Embryonic facial prominence (tissue), 1 donor: ENCODE measurements around the gene OLR1.
"Not testable (repeated sequence)": the region's sequence is repeated elsewhere in the genome, so short reads cannot be mapped to it uniquely, and the experiment has no call there.

ENCODE experiments used
- DNase-seq: peaks from one replicate; pipeline ENCODE4 v3.0.0-alpha.2; 2016; ENCODE audit errors: extremely low spot score

The OLR1 gene

DNA sequence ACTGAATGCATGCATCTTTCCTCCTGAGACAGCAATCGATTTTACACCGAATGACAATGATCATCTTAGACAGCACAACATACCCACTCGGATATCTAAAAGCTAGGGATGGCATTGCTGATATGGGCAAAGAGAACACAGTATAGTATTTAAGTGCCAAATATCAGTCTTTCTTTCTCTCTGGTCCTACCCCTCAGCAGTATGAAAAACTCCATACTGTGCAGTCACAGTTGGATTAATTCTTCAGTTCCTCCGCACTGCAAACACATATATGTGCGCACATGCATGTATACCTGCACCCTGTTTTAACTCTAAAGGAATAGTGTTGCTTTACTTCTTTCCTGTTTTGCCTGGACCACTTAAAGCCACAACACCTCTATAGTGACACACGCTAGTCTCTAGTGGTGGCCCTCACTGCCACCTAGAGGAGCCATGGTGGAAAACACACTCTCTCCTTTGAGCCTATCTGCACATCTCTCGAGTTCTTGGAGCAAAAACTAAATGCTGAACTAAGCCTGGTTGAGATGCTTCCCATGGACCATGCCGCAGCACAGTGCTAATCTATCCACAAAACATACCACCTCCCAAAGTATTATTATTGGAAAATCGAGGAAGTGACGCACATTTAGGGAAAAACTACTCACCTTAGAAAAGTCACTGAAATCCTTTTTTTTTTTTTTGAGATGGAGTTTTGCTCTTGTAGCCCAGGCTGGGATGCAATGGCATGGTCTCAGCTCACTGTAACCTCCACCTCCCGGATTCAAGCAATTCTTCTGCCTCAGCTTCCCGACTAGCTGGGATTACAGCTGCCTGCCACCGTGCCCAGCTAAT, 18.8 kb upstream of the OLR1 start:
- DNase-seq, result no peak

DNA sequence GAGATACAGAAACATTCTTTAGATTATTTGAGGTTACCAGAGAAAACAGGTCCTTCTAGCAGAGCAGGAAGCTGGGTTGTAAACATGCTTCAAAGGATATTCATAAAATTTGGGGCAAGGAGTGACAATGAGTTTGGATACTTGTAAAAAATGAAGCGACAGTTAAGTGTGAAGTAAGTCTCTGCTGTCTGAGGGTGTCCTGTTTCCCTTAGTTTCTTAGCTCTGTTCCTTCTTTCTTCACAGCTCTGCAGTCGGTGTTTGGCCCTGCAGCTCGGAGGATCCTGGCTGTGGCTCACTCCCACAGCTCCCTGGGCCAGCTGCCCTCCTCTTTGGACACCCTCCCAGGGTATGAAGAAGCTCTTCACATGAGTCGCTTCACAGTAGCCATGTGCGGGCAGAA, 17.7 kb upstream of the OLR1 start:
- no peak for DNase-seq

DNA sequence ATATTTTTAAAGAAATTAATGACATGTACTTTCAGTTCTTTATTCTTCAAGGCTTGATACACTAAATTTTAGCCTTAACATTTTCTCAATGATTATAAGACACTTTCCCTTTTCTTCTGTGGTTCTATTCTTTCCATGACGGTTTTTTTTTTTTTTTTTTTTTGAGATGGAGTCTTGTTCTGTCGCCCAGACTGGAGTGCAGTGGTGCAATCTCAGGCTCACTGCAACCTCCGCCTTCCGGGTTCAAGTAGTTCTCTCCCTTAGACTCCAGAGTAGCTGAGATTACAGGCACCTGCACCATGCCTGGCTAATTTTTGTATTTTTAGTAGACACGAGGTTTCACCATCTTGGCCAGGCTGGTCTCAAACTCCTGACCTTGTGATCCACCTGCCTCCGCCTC, 15.0 kb upstream of the OLR1 start:
- not testable (repeated sequence) for DNase-seq

DNA sequence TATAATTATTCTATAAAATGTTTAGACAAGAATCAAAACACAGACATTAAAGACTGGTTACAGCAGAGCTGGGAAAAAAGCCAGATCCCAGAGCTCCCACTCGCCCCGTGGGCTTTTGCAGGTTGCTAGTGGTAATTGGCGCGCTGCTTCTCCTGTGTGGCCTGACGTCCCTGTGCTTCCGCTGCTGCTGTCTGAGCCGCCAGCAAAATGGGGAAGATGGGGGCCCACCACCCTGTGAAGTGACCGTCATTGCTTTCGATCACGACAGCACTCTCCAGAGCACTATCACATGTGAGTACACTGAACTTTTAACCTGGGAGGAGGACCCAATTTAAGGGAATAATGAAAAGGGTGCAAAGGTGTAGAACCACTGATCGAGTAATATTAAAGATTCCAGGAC, 14.4 kb upstream of the OLR1 start:
- DNase-seq, result no peak

DNA sequence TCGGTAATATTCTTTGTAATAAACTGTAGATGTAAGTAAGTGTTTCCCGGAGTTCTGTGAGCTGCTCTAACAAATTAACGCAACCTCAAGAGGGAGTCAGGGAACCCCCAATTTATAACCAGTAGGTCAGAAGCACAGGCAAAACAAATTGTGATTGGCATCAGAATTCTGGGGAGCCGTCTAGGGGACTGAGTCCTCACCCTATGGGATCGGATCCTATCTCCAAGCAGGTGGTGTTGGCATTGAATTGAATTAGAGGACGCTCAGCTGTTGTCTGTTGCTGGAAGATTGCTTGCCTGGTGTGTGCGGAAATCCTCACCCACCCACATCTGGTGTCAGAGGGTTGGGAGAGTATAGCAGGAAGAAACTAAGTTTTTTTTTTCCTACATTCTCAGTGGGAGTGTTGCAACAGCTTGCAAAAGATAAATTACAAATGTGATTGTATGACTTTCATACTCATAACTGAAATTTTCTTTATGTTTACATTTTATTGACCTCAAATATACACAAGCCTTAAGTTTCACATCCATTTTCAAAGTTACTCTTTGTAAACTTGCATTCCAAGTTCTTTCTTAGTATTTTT, 12.4 kb upstream of the OLR1 start:
- DNase-seq, result no peak

DNA sequence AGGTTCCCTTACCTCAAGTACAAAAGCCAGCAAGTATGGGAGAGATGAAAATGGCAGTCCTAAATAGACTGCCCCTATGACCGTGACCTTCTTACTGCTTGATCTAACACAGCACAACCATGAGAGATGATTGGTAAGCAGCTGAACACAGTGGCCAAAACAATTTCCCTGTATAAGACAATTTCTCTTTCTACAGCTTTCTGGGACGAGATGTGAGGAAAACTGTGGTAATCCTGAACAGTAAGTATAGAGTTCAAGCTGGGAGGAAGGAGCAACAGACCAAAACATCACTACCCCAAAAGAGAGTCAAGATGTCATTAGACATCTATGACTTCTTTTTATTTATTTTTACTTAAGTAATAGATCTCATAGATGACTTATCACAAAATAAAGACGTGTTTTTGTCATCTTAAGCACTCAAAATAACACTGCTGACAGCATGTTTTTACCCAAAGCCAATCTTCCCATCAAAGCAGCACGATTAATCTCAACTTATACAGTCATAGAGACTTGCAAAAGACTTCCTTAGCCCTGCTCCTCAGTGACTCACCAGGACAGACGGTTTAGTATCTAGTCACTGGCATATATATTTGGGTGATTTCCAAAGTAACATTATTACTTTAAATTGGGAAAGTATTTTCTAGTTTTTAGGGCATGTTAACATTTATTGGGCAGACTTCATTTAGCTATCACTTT, 10.6 kb upstream of the OLR1 start:
- DNase-seq, result no peak

DNA sequence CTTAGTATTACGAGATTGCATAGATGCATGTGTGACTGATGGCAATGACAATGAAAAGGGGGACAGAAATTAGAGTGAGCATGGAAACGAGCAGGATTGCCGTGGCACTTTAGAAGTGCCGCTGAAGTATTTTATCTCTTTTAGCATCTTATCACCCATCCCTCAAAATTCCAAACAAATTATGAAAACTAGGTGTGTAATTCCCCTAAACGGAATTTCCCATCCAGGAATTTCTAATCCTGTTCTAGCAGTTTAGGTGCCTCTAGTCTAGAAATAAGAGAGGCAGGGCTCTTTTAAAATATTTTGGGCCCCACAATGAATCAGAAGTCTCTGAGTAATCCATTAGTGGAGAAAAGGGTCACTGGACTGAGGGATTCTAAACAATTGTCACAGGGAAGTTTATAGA, 7.8 kb upstream of the OLR1 start:
- DNase-seq, result no peak

DNA sequence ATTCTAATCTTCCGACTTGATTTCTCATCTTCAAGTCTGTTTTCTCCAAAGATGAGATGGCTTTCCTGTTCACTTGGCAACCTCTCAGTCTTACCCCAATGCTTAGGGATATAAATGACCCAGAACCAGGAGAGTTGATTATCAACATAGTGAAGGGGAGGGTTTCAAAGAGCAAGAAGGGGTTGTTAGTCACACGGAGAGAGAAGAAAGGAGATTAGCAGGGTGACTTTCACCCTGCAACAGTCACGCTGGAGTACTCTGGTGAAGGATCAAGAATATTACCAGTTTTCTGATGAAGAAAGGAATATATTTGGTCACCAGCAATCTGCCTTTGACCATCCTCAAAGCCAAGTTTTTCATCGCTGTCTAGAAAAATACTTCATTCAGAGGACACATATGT, 6.9 kb upstream of the OLR1 start, which contains the start of gene TMEM52B:
TMEM52B (plus strand) TSS at position 212 of the 400 bp plus-strand sequence. CDS start 543 bp downstream, outside the sequence.
- DNase-seq, result no peak

DNA sequence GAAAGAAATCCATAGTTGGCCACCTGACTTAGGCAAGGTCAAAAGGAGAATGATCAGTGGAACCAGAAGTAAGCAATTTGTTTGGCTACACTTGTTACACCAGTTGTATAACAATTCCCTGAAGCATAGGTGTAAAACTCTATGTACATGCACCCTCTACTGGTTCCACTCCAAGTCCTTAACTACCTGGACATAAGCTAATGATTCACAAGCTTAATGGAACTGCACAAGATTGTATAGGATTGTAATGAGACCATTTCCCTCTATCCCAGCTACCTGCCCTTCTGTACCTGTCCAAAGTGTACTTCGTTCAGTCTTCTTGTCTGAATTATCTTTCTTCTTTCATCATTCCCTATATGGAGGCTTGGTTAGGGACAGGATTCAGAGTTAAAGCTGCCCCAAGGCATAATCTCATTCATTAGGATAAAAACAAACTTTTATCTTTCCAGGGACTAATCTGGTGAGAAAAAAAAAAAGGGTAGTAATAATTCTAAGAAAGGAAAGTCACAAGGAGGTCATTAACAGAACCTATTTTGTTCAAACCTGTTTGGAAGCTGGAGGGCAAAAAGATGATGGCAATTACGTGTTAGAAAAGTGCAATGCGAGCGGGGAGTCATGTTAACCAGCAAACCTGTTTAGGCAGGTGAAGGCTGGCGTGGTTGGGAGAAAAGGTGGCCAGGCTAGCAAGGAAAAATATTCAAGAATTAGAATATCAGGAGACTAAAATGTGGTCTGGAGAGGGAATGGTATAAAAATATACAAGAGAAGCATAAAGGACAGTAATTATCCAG, 4.1 kb upstream of the OLR1 start:
- DNase-seq, result no peak

DNA sequence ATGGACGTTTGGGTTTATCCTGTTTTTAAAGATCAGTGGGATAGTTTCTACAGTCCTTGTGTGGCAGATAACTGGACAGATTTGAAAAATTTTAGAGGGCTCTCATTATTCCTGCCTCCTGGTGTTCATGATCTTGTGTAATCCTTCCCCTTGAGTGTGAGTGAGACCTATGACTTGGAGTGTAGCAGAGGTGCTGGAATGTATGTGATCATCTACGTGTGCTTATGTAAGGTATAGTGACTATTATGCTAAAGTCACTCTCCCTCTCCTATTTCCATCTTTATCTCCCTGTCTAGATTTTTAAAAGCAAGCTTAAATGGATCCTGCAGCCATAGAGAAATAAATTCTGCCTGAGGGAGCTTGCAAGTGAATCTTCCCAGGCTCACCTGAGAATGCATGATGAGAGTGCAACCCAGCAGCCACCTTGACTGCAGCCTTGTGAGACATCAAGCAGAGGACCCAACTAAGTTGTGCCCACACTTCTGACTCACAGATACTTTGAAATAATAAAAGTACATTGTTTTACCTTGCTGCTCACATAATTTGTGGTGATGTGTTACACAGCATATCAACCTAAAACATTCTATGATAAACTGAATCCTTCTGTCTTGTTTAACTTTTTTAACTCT, 3.2 kb upstream of the OLR1 start:
- no peak for DNase-seq

DNA sequence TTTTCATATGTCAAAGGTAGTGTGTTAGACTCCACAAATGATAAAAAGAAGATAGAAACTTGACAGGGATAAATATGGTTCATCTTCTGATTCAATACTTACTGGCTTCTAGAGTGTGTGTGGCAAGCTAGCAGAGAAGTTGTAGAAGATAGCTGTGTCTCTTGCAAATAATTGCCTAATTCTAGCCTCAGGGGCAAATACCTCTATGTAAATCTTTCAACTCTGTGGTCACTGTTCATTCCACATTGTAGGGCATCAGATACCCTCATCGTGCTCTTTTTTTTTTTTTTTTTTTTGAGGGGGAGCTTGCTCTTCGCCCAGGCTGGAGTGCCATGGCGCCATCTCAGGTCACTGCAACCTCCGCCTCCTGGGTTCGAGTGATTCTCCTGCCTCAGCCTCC, 1.7 kb downstream of the OLR1 start:
- no peak for DNase-seq

DNA sequence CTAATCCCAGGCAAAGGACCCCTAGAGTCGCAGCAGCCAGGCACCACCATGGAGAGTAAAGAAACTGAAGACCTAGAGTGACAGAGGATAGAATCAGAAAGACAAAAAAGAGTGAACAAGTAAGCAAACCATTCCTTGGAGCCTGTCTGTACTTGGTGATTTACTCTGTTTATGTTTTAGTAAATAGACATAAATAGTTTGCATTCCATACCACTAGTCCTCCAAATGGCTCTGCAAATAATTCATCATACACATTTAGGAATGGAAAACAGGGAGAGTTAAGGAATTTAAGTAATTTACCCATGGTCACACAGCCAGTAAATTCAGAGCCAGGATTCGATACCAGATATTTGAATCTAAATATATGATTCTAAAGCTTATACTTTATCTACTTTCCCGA, 2.8 kb downstream of the OLR1 start:
- no peak for DNase-seq

DNA sequence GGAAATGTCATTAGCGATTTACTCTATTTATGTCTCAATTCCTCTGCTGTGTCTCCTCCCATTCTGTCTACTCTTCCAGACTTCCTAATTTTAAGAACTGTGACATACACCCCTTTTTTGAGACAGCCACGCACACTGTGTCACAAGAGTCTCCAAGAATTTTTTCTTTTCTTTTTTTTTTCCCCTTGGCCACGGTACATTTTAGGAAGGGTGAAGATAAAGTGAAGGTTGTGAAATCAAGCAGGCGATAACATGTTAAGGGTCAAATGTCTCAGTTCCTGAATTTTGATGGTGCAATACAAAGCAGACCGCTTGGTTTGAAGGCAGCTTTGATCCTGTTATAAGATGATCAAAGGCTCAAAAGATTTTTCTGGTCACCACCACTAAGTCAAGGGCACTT, 4.3 kb downstream of the OLR1 start:
- DNase-seq, result no peak

DNA sequence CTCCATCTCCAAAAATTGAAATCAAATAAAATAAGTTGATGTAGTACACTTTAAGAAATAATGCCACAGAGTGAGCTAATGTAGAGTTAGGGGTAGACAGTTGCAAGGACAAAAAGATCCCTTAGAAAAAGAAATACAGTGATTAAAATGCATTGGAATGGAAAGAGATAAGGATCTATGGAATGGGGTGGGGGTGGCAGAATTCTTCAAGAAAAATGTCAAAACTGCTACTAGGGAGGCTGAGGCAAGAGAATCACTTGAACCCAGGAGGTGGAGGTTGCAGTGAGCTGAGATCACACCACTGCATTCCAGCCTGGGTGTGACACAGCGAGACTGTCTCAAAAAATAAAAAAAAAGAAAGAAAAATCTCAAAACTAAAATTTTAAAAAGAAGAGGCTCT, 6.5 kb downstream of the OLR1 start:
- no peak for DNase-seq

DNA sequence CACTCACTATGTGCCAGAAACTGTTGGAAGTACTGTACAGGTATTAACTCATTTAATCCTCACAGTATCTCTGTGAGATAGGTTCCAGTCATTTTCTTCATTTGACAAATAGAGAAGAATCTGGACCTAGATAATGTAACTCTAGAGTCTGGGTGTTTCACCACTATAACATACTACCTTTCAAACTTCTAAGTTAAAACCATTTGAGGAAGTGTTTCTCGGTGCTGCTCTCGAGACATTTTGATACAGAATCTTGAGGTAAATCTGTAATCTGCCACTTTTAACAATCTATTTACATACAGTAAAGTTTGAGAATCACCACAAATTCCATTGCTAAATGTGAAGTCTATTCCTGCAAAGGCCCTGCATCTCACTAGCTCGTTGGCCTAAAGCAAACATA, 8.8 kb downstream of the OLR1 start:
- no peak for DNase-seq

DNA sequence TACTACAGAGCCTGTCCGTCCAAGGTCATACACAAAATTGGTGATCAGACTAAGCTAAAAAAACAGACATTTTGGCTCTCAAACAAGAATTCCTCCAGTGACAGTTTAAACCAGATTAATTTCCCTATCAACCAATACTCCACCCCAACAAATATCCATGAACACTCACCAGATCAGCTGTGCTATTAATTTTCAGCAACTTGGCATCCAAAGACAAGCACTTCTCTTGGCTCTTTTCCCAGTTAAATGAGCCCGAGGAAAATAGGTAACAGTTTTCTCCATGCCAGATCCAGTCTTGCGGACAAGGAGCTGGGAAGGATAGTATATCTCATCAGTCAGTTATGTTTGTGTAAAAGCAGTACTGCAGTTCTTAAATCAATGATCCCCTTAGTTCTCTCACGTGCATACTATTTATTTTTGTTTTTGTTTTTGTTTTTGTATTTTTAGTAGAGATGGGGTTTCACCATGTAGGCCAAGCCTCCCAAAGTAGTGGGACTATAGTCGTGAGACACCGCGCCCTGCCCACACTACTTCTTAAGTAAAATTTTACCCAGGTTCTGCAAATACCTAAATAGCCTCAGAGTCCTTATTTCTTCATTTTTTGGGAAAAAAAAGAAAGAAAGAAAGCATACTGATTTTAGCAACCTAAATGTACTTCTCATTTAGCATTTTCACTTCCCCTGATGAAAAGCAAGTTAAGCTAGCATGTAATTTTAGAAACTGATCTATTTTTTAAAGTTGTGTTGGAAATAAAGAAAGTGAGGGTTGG, 11.1 kb downstream of the OLR1 start:
- no peak for DNase-seq

DNA sequence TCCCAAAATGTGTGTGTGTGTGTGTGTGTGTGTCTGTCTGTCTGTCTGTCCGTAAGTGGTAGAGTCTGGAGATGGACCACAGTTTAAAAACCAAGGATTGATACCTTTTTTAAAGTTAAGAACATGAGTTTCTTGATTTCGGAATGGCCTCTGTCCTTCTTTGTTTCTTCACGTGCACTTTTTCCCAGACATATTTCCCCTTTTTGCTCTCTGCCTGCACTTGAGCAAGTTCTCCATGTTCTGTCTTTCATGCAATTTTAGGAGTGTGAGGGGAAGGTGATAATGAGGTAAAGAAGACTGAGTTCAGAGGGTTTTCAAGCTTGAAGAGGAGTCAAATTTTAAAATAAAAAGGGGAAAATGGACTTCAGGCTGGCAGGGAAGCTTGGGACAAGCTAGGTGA, 12.7 kb downstream of the OLR1 start:
- no peak for DNase-seq

DNA sequence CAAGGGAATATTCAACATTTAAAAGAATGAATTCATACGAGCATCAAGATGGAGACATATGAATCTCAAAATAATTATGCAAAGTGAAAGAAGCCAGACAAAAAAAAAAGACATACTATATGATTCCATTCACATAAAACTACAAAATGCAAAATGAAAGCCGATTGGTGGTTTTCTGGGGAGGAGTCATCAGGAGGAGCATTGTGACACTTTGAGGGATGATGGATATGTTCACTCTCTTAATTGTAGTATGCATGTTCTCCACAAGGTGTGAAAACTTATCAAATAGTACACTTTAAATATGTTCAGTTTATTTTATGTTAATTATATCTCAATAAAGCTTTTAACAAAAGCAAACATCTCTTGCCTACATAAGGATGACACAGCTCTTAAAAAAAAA, 13.5 kb downstream of the OLR1 start:
- no peak for DNase-seq

DNA sequence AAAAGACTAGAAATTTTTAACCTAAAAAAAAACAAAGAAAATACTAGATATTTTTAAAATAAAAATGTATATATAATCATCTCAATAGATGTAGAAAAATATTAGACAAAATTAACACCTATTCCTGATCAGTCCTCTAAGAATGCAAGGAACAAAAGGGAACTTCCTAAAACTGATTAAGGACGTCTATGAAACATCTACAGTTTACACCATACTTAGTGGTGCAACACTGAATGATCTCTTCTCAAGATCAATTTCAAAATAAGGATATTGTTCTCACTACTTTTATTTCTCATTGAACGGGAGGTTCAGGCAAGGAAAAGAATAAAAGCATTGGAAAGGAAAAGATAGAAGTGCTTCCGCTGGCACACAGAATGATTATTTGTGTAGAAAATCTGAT, 16.0 kb downstream of the OLR1 start:
- DNase-seq, result no peak

DNA sequence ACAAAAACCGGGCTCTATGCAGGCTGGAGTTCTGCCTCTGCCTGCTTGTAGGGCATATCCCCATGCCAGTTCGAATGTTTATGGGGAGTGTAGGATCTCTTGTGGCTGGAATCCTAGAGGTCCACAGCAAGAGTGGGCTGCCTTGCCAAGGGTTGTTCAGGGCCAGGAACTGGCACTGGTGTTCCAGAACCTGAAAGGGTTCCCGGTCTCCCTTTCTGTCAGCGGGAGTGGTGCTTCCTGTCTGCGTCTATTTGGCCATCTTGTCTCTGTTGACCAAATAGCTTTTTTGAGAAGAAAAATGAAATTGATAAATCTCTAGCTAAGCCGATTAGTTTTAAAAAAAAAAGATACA, 17.8 kb downstream of the OLR1 start:
- no peak for DNase-seq
